T-helper 9 cell (primary cell): Measurements from ENCODE around the gene LARGE1.

Source experiments
- DNase-seq: peaks from one replicate; pipeline ENCODE4 v3.0.0-alpha.2; 2020

Gene LARGE1

GRCh38 chr22:33771136-33771535, 149.1 kb downstream of the LARGE1 start:
- no peak for DNase-seq

GRCh38 chr22:33770723-33771122, 149.6 kb downstream of the LARGE1 start:
- DNase-seq = no peak

- DNase-seq = no peak
Measured at GRCh38 chr22:33766091-33766490, 154.2 kb downstream of the LARGE1 start.

DNA sequence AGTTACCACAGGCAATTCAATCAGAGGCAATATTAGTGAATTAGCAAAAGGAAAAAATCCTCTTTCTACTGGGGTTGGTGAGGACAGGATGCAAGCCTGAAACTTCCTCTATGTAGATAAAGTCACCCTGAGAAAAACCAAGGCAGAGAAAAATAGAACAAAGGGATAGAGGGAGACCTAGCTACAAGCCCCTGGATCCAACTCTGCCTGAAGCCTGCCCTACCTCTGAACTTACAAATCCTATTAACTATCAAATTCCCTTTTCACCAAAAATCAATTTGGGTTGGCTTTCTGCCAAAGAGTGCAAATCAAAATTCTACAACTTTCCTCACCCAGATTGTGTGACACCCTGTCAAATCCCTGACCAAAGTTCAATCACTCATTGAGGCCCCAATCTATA, 161.3 kb downstream of the LARGE1 start:
- DNase-seq = no peak

DNA sequence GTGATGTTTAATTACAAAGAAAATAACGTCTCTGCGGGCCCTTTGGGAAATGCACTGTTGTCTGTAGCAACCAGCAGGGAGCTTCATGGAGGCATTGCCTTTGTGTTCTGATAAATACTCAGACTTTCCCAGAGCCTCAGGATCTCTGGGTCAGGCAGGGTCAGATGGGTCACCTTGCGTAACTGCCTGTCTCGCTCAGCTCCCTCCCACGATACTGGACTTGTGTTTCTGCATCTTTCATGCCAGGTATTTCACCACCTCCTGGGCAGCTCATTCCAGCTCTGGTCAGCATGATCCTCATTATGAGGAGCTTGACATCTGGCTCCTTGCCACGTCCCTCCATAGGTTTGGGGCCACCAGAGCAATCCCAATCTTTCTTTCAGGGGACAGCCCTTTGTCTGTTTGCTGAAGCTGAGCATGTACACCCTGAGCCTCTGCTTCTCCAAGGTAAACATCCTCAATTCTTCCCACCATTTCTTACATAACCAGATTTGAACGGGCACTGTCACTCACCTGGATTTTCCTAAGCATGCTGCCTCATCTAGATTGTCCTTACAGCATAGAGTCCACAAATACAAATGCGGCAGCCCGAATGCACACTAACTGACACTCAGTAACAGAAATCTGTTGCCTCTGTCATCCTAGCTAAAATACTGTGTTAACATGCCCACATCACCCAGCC, 162.3 kb downstream of the LARGE1 start:
- DNase-seq = no peak

DNA sequence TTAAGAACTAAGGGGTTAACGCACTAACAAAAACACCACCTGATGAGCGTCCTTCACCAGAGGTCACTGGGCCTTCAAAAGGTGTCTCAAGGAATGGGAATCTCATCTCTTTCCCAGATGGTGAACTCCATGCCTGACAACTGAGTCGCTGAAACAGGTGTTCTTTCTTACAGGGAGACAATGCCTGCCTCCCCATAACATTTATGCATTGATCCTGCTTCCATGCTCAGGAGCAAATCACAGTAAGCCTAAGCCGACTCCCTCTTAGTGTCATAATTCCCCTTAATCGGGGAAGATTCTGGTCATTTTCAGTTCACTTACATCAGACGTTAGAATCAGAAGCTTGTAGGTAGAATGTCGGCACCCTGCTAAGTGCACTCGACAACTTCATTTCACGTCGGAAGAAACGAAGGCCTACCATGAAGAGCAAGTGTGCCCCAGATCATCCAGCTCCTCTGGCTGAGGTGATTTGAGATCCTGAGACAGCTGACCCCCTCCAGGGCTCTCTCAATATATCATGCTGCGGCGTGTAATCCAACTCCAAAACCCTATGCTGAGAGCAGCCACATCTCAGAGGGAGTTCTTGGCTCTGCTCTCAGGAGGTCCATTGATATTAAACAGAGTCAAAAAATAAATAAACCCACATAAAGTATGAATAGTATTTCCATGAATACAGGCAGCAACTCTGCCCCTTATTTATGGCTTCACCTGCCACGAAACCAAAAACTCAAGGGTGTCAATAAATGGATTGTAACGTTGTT, 163.1 kb downstream of the LARGE1 start:
- DNase-seq = no peak

GRCh38 chr22:33756508-33756949, 163.7 kb downstream of the LARGE1 start:
- no peak for DNase-seq

GRCh38 chr22:33748714-33749113, 171.6 kb downstream of the LARGE1 start:
- no peak for DNase-seq

DNA sequence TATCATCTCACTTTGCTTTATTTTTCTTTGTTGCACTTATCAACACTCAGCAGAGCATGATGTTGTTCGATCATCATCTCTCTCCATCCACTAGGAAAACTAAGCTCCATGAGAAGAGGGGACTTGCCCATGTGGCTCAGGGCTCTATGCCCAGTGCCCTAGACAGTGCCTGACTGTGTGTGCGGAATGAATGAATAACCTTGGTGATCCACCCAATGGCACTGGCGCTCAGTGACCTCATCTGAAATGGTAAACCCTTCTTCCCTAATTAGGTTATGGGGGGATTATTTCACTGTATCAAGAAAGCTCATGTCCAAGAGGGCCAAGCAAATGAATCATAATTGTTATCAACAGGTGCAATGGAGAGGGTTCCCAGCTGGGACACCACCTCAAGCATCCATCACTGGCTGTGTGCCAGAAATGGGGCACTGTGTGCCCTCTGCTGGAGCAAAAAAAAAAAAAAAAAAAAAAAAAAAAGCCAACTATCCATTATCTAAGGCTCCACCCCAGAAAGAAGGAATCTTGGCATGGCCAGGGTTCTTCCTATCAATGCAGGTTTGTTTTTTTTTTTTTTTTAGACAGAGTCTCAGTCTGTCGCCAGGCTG, 172.6 kb downstream of the LARGE1 start:
- no peak for DNase-seq

- no peak for DNase-seq
Measured at GRCh38 chr22:33747029-33747428, 173.2 kb downstream of the LARGE1 start.

DNA sequence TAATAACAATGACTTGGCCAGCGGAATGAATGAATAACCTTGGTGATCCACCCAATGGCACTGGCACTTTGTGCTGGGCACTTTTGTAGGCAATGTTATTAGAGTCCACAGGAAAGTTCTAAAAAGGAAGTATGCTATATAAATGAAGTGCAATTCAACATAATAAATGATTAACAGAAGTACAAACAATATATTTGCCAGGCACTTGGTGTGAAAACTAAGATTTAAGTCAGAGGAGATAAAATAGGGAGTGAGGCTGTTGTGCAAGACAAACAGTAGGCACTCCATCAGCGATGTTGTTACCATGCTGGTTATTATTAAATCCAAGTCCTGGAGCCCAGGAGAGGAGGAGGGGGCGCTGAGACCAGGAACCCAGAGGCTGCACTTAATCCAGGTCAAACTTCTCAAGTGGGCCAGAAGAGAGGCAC, 173.8 kb downstream of the LARGE1 start:
- no peak for DNase-seq

DNA sequence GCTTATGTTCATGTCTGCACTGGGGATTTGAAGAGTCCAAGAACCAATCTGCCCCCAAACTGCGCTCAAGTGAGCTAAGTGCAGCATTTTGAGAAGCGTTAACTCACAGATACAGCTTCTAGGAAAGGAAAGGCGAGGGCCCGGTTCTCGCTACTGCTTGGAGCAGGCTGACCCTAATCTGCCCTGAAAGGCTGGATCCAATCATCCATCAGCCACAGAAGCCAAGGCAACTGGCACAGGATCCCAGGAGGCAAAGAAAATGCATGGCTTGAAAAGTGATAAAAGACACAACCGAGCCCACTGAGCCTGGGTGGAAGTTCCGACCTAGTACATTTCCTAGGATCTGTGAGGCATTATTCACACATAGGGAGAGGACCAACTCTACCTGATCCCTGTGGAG, 174.8 kb downstream of the LARGE1 start:
- no peak for DNase-seq

DNA sequence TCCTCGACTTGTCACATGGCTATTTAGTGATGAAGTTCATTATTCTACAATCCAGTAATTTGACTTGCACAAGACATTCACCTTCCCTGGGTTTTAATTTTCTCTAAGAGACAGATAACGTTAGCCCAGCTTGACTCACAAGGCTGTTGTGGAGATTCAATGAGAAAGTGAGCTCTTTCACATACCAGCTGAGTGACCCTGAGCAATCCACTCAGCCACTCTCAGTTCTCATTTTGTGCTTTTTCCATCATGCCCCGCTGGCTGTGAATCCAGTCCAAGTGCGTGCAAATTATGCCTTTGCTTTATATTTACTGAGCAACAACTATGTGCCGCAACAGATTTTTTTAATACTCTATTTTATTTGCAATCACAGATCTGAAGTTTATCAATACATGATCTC, 176.5 kb downstream of the LARGE1 start:
- DNase-seq = no peak

GRCh38 chr22:33741025-33741424, 179.3 kb downstream of the LARGE1 start:
- DNase-seq = no peak

- DNase-seq = no peak
Measured at GRCh38 chr22:33739516-33739915, 180.8 kb downstream of the LARGE1 start.

DNA sequence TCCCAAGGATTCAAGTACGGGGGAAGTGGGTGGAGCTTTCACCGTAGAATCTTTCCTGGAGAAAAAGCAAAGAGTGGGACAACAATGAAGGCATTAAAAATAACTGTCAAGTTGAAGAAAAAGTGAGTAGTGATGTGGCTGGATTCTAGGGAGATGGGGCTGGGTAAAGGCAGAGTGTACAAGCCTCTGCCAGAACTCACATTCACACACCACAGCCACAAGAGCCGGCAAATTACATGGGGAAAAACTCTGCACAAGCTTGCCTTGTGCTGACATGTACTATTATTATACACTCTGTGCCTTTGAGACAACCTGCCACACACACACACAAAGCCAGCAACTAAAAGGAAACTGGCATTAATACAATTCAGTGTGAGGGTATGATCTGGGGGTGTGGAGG, 182.6 kb downstream of the LARGE1 start:
- no peak for DNase-seq

- no peak for DNase-seq
Measured at GRCh38 chr22:33735978-33736377, 184.3 kb downstream of the LARGE1 start.

- DNase-seq = no peak
Measured at GRCh38 chr22:33728847-33729246, 191.4 kb downstream of the LARGE1 start.

GRCh38 chr22:33726294-33726734, 194.0 kb downstream of the LARGE1 start:
- DNase-seq = no peak

GRCh38 chr22:33723915-33724314, 196.4 kb downstream of the LARGE1 start:
- DNase-seq = no peak

DNA sequence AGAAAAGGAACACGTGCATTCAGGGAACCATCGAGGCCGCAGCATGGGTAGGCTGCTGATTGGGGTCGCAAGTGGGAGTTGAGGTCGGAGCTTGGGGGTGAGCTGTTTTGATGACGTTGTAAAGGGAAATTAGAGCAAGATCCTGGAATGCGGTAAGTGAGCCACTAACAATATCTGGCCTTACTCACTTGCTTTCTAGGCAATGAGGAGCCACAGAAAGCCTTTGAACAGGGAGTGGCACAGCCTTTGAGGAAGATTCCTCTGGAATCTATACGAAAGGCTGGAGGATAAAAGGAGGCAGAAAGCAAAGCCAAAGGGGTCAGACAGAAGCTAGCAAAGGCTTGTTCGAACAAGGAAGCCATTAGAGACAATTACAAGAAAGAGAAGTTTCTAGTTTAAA, 197.5 kb downstream of the LARGE1 start:
- no peak for DNase-seq

DNA sequence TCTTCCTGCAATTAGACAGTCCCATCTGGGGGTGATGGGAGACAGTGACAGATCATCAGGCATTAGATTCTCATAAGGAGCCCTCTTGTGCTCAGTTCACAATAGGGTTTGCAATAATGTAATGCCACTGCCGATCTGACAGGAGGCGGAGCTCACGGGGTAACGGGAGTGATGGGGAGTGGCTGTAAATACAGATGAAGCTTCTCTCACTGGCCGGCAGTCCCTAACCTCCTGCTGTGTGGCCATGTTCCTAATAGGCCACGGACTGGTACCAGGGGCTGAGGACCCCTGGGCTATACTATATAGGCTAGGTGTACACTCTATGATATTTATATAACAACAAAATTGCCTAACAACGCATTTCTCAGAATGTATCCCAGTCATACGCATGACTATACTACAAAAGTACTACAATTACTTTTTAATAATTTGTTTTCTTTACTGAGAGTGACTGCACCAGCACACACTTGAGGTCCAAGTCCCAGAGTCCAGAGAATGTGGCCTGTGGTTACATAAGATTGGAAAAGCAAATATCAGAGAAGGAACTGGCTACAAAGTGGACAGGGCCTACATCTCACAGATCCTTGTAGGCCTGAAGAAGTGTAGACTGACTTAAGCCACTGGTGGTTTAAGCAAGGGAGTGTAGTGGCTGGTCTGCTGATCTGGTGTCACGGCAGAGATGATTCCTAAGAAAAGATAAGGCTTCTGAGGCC, 200.0 kb downstream of the LARGE1 start:
- DNase-seq = no peak

DNA sequence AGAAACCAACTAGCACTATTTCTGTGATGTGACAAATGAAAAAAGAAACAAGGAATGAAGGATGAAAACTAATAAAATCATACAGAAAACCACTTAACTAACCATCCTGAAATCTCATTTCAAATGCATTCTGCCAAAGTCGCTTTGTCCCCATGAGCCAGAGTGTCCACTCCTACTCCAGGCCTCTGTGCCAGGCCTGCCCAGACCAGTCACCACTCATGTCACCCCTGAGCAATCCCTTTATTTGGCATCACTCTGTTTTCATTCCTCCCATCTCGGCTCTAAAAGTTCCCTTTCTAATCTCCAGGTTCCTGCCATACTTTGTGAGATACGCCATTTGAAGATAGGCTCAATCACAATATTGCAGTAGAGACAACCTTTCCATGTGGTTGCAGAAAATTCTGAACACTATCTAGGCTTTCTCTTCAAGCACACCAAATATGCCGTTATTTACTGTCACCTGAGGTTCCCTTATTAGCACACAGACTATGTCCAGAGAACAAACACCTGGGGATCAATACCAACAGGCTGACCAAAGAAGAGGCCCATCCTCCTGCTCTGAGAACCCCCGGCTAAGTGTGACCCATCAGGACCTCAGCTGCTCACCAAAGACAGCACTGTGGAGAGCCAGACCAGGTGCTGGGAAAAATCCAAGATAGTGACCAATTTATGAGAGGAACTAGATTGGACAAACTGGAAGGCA, 202.4 kb downstream of the LARGE1 start:
- no peak for DNase-seq
